ENCODE results near the gene CEP126. TPM values are rescaled to one million over a fixed set of nuclear protein-coding genes. Genes with fewer than 3 reads are reported as not detected.

Gene CEP126
- total RNA-seq, 4 donors from 2014 or later = 2.6 to 5.2 (median 3.6) TPM

GRCh38 chr11:101872171-101872882, 42.5 kb upstream of the CEP126 start:
- no peak for DNase-seq (ENCODE audit: low spot score in 2 of 2)
- 50 to 53% methylated on average over 6 of the region's 6 CpGs for WGBS, 2 donors
- TF ChIP-seq CTCF (IDR thresholded peaks at IDR 0.05) (no peak), POLR2A (IDR thresholded peaks at IDR 0.05) (no peak)
- H3K4me3 ChIP-seq (ENCODE audit: low read depth, poor library complexity, severe bottlenecking) = no peak overlapping the region
- intact Hi-C loops (cut with DNase I; ENCODE audit: low total_unique reads) = no loop called here

- intact Hi-C loops (cut with DNase I; ENCODE audit: low total_unique reads) = no loop called here
- TF ChIP-seq POLR2A (IDR thresholded peaks at IDR 0.05) (no peak), CTCF (IDR thresholded peaks at IDR 0.05) (no peak)
- WGBS, 2 donors = 69 to 79% methylated on average over 4 of the region's 4 CpGs
- H3K4me3 ChIP-seq (ENCODE audit: low read depth, poor library complexity, severe bottlenecking) = no peak overlapping the region
- no peak for DNase-seq (ENCODE audit: low spot score in 2 of 2)
These were observed 34.6 kb upstream of the CEP126 start for GRCh38 chr11:101880222-101880621.

GRCh38 chr11:101881586-101881985, 33.2 kb upstream of the CEP126 start:
- TF ChIP-seq CTCF (IDR thresholded peaks at IDR 0.05) (no peak), POLR2A (IDR thresholded peaks at IDR 0.05) (no peak)
- WGBS, 2 donors = 39 to 46% methylated on average over 2 of the region's 2 CpGs
- DNase-seq (ENCODE audit: low spot score in 2 of 2) = no peak
- H3K4me3 ChIP-seq (ENCODE audit: low read depth, poor library complexity, severe bottlenecking) = no peak overlapping the region
- intact Hi-C loops (cut with DNase I; ENCODE audit: low total_unique reads) = no loop called here

- DNase-seq (ENCODE audit: low spot score in 2 of 2) = no peak
- TF ChIP-seq CTCF (IDR thresholded peaks at IDR 0.05) = no peak
- TF ChIP-seq POLR2A (IDR thresholded peaks at IDR 0.05) = no peak
- intact Hi-C loops (cut with DNase I; ENCODE audit: low total_unique reads) = no loop called here
- 59 to 63% methylated on average over 4 of the region's 4 CpGs for WGBS, 2 donors
- H3K4me3 ChIP-seq (ENCODE audit: low read depth, poor library complexity, severe bottlenecking) = no peak overlapping the region
These were observed 29.2 kb upstream of the CEP126 start for GRCh38 chr11:101885631-101886030.

GRCh38 chr11:101889767-101890166, 25.0 kb upstream of the CEP126 start:
- WGBS, 2 donors = 72 to 76% methylated on average over 4 of the region's 4 CpGs
- TF ChIP-seq CTCF (IDR thresholded peaks at IDR 0.05) = no peak
- intact Hi-C loops (cut with DNase I; ENCODE audit: low total_unique reads) = no loop called here
- no peak for DNase-seq (ENCODE audit: low spot score in 2 of 2)
- H3K4me3 ChIP-seq (ENCODE audit: low read depth, poor library complexity, severe bottlenecking) = no peak overlapping the region

GRCh38 chr11:101894505-101894904, 20.3 kb upstream of the CEP126 start:
- no peak for TF ChIP-seq POLR2A (IDR thresholded peaks at IDR 0.05)
- TF ChIP-seq CTCF (IDR thresholded peaks at IDR 0.05) = no peak
- H3K4me3 ChIP-seq (ENCODE audit: low read depth, poor library complexity, severe bottlenecking) = no peak overlapping the region
- intact Hi-C loops (cut with DNase I; ENCODE audit: low total_unique reads) = no loop called here
- 40 to 44% methylated on average over 1 of the region's 1 CpG for WGBS, 2 donors
- no peak for DNase-seq (ENCODE audit: low spot score in 2 of 2)
